GM19328 (cell line): Measurements from ENCODE around the gene EHBP1.
"Not testable (repeated sequence)": the region's sequence is repeated elsewhere in the genome, so short reads cannot be mapped to it uniquely, and the experiment has no call there.

Experiments
- ATAC-seq: cut with Tn5 transposase; IDR thresholded peaks from one replicate; pipeline ENCODE4 v1.9.1; 2021; ENCODE audit warnings: mild to moderate bottlenecking, moderate library complexity; ENCODE audit not compliant: unreplicated experiment

Gene EHBP1

GRCh38 chr2:63003351-63003750 lies 297.8 kb downstream of the EHBP1 start:
- no peak for ATAC-seq

DNA sequence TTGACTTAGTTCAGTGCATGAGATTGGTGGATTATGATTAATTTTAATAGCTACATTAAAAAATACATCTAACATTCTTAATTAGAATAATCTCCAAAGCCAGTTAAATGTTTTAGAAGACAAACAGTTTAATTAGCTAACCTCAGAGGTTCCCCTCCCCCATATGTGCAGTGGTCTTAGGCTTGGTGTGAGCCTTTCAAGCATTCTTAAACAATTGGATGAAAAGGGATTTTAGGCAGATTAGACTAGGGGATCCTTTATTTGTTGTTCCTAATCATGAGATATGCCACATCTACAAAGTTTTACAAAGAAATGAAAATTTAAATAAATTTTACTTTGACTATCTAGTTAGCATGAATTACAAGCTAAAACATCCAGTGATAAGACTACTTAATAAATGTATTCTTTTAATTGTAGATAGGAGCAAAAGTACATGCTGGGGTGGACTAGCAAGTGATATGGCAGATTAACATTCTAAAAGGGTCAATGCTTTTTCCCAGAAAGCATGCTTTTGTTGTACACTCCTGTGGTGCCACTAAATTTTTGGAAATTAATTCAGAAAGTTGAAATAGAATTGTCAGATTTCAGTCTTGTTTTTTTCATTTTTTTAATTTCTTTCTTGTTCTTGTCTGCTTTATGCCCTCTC lies 302.4 kb downstream of the EHBP1 start:
- no peak for ATAC-seq

GRCh38 chr2:63008838-63009237 lies 303.3 kb downstream of the EHBP1 start:
- ATAC-seq: no peak

GRCh38 chr2:63009490-63009889 lies 304.0 kb downstream of the EHBP1 start:
- no peak for ATAC-seq

DNA sequence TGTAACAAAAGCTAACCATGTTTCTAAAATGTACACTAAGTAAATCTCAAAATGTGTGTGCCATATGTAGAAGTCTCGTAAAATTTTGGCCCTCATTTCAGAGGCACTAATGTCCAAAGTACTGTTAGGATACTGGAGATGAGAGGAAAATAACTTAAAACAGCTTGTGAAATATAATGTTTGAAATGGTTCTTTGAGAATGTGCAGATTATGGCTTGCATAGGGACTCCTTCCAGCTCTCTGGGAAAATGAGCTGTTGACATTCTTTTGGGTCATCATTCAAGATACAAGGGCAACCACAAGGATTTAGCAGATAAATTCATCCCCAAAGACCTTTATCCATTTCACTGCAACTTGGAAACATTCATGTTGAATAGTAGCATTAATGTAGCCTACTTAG lies 307.0 kb downstream of the EHBP1 start:
- ATAC-seq: no peak

- no peak for ATAC-seq
Observed at GRCh38 chr2:63013438-63013837, 307.9 kb downstream of the EHBP1 start.

- no peak for ATAC-seq
Observed at GRCh38 chr2:63015389-63015788, 309.9 kb downstream of the EHBP1 start.

GRCh38 chr2:63018439-63018838 lies 312.9 kb downstream of the EHBP1 start:
- ATAC-seq: no peak

DNA sequence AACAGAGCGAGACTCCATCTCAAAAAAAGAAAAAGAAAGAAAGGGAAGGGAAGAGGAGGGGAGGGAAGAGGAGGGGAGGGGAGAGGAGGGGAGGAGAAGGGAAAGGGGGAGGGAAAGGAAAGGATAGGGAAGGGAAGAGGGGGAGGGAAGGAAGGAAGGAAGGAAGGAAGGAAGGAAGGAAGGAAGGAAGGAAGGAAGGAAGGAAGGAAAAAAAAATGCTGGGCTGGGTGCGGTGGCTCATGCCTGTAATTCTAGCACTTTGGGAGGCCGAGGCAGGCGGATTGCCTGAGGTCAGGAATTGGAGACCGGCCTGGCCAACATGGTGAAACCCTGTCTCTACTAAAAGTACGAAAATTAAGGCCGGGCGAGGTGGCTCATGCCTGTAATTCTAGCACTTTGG lies 314.2 kb downstream of the EHBP1 start:
- ATAC-seq: not testable (repeated sequence)

DNA sequence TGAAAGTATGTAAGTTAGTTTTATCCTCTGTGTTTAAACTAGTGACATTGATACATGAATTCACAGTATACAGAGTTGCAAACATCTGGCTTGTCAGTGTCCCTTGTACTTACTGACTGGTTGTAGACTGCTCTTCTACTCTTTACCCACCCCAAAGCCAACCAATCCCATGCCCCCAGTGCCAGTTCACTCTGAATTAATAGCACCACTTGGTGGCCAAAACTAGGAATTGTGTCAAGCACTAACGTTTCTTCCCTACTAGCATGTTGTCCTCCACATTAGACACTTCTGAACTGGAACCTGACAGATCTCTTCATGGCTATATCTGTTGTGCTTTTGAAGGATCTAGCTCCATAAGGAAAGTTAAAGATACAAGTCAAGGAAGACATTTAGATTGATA lies 317.9 kb downstream of the EHBP1 start:
- no peak for ATAC-seq

DNA sequence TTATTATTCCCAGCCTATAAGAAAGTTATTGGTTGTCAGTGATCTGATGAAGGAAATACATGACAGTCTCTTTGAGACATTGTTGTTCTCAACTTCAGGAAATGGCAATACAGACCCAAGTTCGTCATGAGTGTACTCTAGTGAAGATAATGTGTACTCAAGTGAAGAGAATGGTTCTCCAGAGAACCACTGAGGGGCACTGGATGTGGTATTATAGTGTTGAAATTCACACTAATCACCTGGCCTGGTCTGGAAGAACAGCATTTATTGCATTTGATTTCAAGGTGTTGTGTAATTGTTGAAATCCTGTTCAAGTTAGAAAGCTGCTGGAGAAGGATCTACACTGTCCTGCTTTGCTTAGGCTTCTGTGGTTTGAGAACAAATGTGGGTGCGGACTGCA lies 321.7 kb downstream of the EHBP1 start:
- ATAC-seq: no peak

- no peak for ATAC-seq
Observed at GRCh38 chr2:63029058-63029457, 323.5 kb downstream of the EHBP1 start.

DNA sequence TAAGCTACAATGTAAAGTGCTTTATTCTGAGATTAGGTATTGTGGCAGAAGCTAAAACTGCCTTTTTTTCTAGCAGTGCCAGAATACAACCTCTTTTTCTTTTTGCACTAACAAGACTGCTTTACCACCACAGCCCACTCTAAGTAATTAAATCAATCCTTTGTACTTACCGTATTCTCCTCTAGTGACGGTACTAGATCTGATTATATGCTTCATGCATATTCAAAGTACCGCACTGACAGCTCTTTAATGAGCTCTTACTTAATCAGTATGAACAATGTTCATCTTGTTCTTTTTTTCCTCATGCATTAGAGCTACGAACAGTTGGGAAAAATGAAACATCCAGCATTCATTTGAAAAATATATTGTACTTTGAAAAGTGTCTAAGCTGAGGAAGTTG lies 329.0 kb downstream of the EHBP1 start:
- no peak for ATAC-seq

DNA sequence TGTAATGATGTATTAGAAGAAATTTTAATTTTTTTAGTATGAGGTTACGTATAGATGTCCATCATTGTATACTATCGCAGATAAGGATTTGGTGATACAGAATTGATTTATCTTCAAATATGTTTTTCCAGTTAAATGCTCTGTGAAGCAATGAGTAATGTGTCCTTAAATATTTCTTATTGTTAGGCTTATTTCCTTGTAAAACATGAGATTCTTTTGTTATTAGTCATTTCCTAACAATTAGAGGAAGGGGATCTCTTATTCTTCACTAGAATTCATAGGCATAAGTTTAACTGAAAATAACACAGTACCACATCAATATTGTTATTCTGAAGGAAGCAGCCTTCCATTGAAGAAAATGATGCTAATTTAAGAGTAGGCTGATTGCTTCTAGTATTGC lies 329.7 kb downstream of the EHBP1 start:
- no peak for ATAC-seq

DNA sequence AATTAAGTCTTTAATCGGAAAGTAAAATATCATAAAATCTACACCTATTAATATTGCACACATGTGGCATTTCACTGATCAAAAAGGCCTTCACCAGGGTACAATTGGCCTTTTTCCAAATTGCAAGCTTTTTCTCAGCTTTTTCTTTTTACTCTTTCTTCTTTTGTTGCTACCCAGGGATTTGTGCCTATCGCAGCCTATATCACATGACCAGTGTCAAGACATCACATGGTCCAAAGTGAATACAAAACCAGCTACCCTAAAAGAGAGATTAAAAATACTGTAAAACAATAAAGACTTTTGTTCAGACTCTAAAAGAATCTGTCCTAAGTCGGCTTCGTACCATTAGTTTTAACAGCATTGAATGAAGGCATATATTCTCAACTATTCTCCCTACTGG lies 330.1 kb downstream of the EHBP1 start:
- no peak for ATAC-seq

DNA sequence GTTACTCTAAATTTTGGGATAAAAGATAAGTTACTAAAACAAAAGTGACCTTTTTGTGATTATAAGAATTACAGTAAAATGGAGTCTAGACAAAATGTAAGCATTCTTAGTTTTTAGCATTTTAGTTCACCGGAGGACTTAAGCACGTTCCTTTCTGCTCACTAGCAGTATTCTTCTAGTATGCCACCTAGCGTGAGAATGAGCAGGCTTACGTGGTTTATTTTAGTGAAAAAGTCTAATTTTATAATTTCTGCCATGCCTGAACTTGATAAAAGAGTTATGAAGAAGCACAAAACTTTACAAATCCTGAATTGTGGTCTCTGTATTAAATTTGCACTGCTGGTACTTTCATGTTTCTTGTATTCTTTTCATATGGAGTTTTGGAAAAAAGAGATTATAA lies 332.5 kb downstream of the EHBP1 start:
- no peak for ATAC-seq

GRCh38 chr2:63040586-63040985 lies 335.1 kb downstream of the EHBP1 start:
- ATAC-seq: no peak

DNA sequence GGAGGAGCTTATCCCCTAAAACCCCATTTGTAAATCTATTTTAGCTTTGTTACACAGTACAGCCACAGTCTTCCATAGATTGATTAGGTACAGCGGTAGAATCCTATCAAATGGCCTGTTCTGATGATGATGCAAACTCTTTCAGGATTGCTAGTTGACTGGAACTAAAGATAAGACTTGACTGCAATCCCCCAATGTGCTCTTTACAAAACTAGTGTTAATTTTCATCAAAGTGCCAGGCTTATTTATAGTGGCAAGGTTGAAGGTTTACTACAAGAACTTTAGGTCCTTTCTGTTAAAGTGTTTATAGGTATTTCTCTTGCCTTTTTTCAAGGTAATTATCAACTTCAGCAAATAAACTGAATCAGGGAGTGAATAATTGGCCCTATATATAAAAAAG lies 336.1 kb downstream of the EHBP1 start:
- ATAC-seq: no peak

GRCh38 chr2:63044362-63045327 lies 339.1 kb downstream of the EHBP1 start:
- no peak for ATAC-seq

- ATAC-seq: no peak
Observed at GRCh38 chr2:63046552-63046951, 341.0 kb downstream of the EHBP1 start.

DNA sequence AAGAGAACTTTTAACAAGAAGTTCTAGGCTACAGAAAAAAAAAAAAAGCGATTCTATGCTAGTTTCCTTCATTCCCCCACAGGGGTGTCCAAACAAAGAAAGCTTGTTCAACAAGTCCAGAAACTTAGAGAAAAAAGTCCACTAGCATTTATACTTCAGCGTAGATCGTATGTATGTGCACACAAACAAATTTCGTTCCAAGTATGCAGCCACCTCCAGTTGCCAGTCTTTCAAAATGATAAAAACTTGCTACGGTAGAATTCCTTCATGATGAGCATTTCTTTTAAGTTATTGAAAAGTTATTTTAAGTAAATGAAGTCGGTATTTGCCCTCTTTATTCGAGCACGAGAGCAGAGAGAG lies 341.4 kb downstream of the EHBP1 start:
- no peak for ATAC-seq
